GM12801 (cell line): ENCODE results near the gene SMAD3.

Source experiments
- CTCF ChIP-seq: IDR thresholded peaks from one replicate; pipeline ENCODE4 v1.5.1; 2011; ENCODE audit warnings: control low read depth; ENCODE audit not compliant: insufficient read length; ENCODE audit errors: extremely low read depth

SMAD3 gene

GRCh38 chr15:67105065-67105951 lies 39.9 kb downstream of the SMAD3 start:
- no peak for TF ChIP-seq CTCF

- TF ChIP-seq CTCF, result no peak
Observed at GRCh38 chr15:67105991-67106763, 40.8 kb downstream of the SMAD3 start.

GRCh38 chr15:67106764-67107013 lies 41.3 kb downstream of the SMAD3 start:
- no peak for TF ChIP-seq CTCF

GRCh38 chr15:67107014-67107812 lies 41.8 kb downstream of the SMAD3 start:
- TF ChIP-seq CTCF, result no peak

GRCh38 chr15:67108122-67108961 lies 42.9 kb downstream of the SMAD3 start:
- no peak for TF ChIP-seq CTCF

GRCh38 chr15:67109141-67110034 lies 44.0 kb downstream of the SMAD3 start:
- no peak for TF ChIP-seq CTCF
